ENCODE data around the gene TMOD1. TPM values are rescaled to one million over a fixed set of nuclear protein-coding genes. Genes with fewer than 3 reads are reported as not detected.

TMOD1 gene
- total and polyA plus RNA-seq, 2 of the 13 experiments (the other 11 are each of a cell fraction or from before 2014, with no cell fraction given) = 0.04 to 0.07 TPM

DNA sequence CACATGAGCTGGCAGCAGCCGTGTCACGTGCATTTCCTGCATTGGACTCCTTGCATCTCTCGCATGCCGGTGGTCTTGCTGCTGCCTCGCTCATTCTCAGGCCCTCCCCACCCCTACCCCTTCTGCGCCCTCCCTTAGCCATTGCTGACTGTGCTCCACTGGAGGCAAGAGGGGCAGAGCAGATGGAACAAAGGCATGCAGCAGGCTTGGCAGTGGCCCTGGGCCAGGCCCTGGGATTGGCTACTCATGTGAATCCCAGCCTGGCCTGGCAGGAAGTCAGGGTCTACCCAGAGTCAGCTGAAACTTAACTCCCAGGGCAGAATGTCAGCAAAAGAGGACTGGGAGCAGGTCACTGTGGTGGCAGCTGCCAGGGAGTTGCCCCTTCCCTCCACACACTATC lies 69.4 kb downstream of the TMOD1 start:
- intact Hi-C loops (cut with micrococcal nuclease; ENCODE audit: unreplicated experiment) (no loop called here), in situ Hi-C loops (cut with HindIII; ENCODE audit: extremely low pct_ligation_motif_present, low pct_unique_long_range_greater_than_20kb) (no loop called here)
- POLR2A ChIA-PET = no interaction called here
- H3K36me3 ChIP-seq (replicated peaks in 1 of 2; ENCODE audit: control insufficient read depth in 1 of 2, insufficient read depth in 2 of 2, low read length in 2 of 2) = no peaks in the 10 kb centered on the region
- 79% methylated on average over 6 of the region's 6 CpGs for WGBS (ENCODE audit: low lambda C conversion rate)
- no peaks in the 10 kb centered on the region for H4K20me1 ChIP-seq (ENCODE audit: insufficient read depth, low read length)
- H3K9ac ChIP-seq (ENCODE audit: insufficient read depth, low read depth, low read length) = no peak overlapping the region
- H3K4me1 ChIP-seq (ENCODE audit: insufficient read depth, low read length) = no peaks in the 10 kb centered on the region
- BruUV-seq (replicated peaks) = no TSS peak
- H3K4me2 ChIP-seq (ENCODE audit: low read depth, low read length) = no peak overlapping the region
- no peaks in the 10 kb centered on the region for H3K9me3 ChIP-seq (ENCODE audit: low read length)
- no peak for DNase-seq (ENCODE audit: low spot score)
- H3K27ac ChIP-seq (ENCODE audit: extremely low read length, insufficient read depth, low read length) = no peak overlapping the region
- no peak for FAIRE-seq
- CTCF ChIA-PET (ENCODE audit: low intra/inter-chr PET ratio, low total read pairs) = no interaction called here
- no peak overlapping the region for H3K4me3 ChIP-seq (replicated peaks in 1 of 3; ENCODE audit: insufficient read depth in 1 of 3, low read depth in 2 of 3, low read length in 3 of 3)
- peaks cover 0 to 17% of the 10 kb centered on the region in 2 experiments; a peak in 1 of 5 replicates for H3K27me3 ChIP-seq (ENCODE audit: control insufficient read depth in 1 of 2, insufficient read depth in 2 of 2, low read length in 2 of 2)
- no peak overlapping the region for H2AFZ ChIP-seq (ENCODE audit: low read length)
- no peaks in the 10 kb centered on the region for H3K79me2 ChIP-seq (ENCODE audit: insufficient read depth, low read length)
- no peak for ATAC-seq
- no peak for TF ChIP-seq SIN3A (IDR thresholded peaks at IDR 0.05; ENCODE audit: borderline replicate concordance, low read depth, low read length)
- no peak for TF ChIP-seq SSRP1 (CRISPR knock-in tag; IDR thresholded peaks at IDR 0.05)
- TF ChIP-seq REL (CRISPR knock-in tag; conservative IDR thresholded peaks at IDR 0.05) = no peak
- TF ChIP-seq REPIN1 (CRISPR knock-in tag; IDR thresholded peaks at IDR 0.05; ENCODE audit: borderline replicate concordance, low read depth) = no peak
- no peak for TF ChIP-seq RBM22 (optimal IDR thresholded peaks at IDR 0.05; ENCODE audit: low read length)
- TF ChIP-seq, protein P1, sequence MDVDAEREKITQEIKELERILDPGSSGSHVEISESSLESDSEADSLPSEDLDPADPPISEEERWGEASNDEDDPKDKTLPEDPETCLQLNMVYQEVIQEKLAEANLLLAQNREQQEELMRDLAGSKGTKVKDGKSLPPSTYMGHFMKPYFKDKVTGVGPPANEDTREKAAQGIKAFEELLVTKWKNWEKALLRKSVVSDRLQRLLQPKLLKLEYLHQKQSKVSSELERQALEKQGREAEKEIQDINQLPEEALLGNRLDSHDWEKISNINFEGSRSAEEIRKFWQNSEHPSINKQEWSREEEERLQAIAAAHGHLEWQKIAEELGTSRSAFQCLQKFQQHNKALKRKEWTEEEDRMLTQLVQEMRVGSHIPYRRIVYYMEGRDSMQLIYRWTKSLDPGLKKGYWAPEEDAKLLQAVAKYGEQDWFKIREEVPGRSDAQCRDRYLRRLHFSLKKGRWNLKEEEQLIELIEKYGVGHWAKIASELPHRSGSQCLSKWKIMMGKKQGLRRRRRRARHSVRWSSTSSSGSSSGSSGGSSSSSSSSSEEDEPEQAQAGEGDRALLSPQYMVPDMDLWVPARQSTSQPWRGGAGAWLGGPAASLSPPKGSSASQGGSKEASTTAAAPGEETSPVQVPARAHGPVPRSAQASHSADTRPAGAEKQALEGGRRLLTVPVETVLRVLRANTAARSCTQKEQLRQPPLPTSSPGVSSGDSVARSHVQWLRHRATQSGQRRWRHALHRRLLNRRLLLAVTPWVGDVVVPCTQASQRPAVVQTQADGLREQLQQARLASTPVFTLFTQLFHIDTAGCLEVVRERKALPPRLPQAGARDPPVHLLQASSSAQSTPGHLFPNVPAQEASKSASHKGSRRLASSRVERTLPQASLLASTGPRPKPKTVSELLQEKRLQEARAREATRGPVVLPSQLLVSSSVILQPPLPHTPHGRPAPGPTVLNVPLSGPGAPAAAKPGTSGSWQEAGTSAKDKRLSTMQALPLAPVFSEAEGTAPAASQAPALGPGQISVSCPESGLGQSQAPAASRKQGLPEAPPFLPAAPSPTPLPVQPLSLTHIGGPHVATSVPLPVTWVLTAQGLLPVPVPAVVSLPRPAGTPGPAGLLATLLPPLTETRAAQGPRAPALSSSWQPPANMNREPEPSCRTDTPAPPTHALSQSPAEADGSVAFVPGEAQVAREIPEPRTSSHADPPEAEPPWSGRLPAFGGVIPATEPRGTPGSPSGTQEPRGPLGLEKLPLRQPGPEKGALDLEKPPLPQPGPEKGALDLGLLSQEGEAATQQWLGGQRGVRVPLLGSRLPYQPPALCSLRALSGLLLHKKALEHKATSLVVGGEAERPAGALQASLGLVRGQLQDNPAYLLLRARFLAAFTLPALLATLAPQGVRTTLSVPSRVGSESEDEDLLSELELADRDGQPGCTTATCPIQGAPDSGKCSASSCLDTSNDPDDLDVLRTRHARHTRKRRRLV (CRISPR knock-in tag; IDR thresholded peaks at IDR 0.05) = no peak
- TF ChIP-seq KAT8 (CRISPR knock-in tag; IDR thresholded peaks at IDR 0.05) = no peak
- TF ChIP-seq NFYC (CRISPR knock-in tag; IDR thresholded peaks at IDR 0.05) = no peak
- no peak for TF ChIP-seq ZNF367 (CRISPR knock-in tag; IDR thresholded peaks at IDR 0.05; ENCODE audit: borderline replicate concordance)
- no peak for TF ChIP-seq ZNF552 (CRISPR knock-in tag; IDR thresholded peaks at IDR 0.05; ENCODE audit: borderline replicate concordance)
- no peak for TF ChIP-seq JUNB (CRISPR knock-in tag; IDR thresholded peaks at IDR 0.05; ENCODE audit: borderline replicate concordance)
- TF ChIP-seq BHLHE40 (IDR thresholded peaks at IDR 0.05; ENCODE audit: low read length) = no peak
- TF ChIP-seq, protein P2, sequence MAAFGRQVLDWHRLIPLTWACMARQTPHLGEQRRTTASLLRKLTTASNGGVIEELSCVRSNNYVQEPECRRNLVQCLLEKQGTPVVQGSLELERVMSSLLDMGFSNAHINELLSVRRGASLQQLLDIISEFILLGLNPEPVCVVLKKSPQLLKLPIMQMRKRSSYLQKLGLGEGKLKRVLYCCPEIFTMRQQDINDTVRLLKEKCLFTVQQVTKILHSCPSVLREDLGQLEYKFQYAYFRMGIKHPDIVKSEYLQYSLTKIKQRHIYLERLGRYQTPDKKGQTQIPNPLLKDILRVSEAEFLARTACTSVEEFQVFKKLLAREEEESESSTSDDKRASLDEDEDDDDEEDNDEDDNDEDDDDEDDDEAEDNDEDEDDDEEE (CRISPR knock-in tag; IDR thresholded peaks at IDR 0.05) = no peak
- no peak for TF ChIP-seq ZNF564 (CRISPR knock-in tag; IDR thresholded peaks at IDR 0.05)
- TF ChIP-seq, protein P3, sequence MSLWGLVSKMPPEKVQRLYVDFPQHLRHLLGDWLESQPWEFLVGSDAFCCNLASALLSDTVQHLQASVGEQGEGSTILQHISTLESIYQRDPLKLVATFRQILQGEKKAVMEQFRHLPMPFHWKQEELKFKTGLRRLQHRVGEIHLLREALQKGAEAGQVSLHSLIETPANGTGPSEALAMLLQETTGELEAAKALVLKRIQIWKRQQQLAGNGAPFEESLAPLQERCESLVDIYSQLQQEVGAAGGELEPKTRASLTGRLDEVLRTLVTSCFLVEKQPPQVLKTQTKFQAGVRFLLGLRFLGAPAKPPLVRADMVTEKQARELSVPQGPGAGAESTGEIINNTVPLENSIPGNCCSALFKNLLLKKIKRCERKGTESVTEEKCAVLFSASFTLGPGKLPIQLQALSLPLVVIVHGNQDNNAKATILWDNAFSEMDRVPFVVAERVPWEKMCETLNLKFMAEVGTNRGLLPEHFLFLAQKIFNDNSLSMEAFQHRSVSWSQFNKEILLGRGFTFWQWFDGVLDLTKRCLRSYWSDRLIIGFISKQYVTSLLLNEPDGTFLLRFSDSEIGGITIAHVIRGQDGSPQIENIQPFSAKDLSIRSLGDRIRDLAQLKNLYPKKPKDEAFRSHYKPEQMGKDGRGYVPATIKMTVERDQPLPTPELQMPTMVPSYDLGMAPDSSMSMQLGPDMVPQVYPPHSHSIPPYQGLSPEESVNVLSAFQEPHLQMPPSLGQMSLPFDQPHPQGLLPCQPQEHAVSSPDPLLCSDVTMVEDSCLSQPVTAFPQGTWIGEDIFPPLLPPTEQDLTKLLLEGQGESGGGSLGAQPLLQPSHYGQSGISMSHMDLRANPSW (CRISPR knock-in tag; IDR thresholded peaks at IDR 0.05; ENCODE audit: borderline replicate concordance) = no peak
- TF ChIP-seq ZNF234 (CRISPR knock-in tag; conservative IDR thresholded peaks at IDR 0.05) = no peak
